Activated CD4-positive, CD25-positive, alpha-beta regulatory T cell treated with anti-CD3 and anti-CD28 coated beads, Interleukin-2, amount 50 U/mL, for 72 hours (primary cell): Measurements from ENCODE around the gene LDB3.

Experiments used
- DNase-seq: peaks from one replicate; pipeline ENCODE4 v3.0.0; 2021

LDB3 gene

GRCh38 chr10:86665868-86666267, 2.4 kb upstream of the LDB3 start:
- DNase-seq = no peak

- no peak for DNase-seq
Observed at GRCh38 chr10:86666538-86666937, 1.8 kb upstream of the LDB3 start.

GRCh38 chr10:86667421-86668181, 710 bp upstream of the LDB3 start:
- no peak for DNase-seq

- DNase-seq = no peak
Observed at GRCh38 chr10:86670290-86670811, 2.0 kb downstream of the LDB3 start.

- DNase-seq = no peak
Observed at GRCh38 chr10:86670876-86671275, 2.6 kb downstream of the LDB3 start.

- no peak for DNase-seq
Observed at GRCh38 chr10:86671419-86671818, 3.1 kb downstream of the LDB3 start.

- no peak for DNase-seq
Observed at GRCh38 chr10:86671985-86672710, 3.8 kb downstream of the LDB3 start.

GRCh38 chr10:86673216-86673826, 5.0 kb downstream of the LDB3 start:
- no peak for DNase-seq

GRCh38 chr10:86673827-86674581, 5.7 kb downstream of the LDB3 start:
- DNase-seq = no peak

- DNase-seq = no peak
Observed at GRCh38 chr10:86674912-86675311, 6.6 kb downstream of the LDB3 start.

GRCh38 chr10:86677374-86677773, 9.1 kb downstream of the LDB3 start:
- DNase-seq = no peak

GRCh38 chr10:86678999-86679792, 10.9 kb downstream of the LDB3 start:
- no peak for DNase-seq

GRCh38 chr10:86681047-86681446, 12.7 kb downstream of the LDB3 start:
- DNase-seq = no peak

- DNase-seq = no peak
Observed at GRCh38 chr10:86681722-86682386, 13.5 kb downstream of the LDB3 start.

GRCh38 chr10:86682675-86683074, 14.4 kb downstream of the LDB3 start:
- DNase-seq = no peak

- no peak for DNase-seq
Observed at GRCh38 chr10:86684331-86685097, 16.2 kb downstream of the LDB3 start.

GRCh38 chr10:86685416-86685815, 17.1 kb downstream of the LDB3 start:
- no peak for DNase-seq

- no peak for DNase-seq
Observed at GRCh38 chr10:86685893-86686632, 17.8 kb downstream of the LDB3 start.

GRCh38 chr10:86686972-86687371, 18.7 kb downstream of the LDB3 start:
- DNase-seq = no peak

GRCh38 chr10:86687750-86688149, 19.4 kb downstream of the LDB3 start:
- DNase-seq = no peak
